Mucosa of gallbladder (tissue), 1 donor: ENCODE results near the gene TMBIM4. TPM values are rescaled to one million over a fixed set of nuclear protein-coding genes. Genes with fewer than 3 reads are reported as not detected.

Experiments
- DNase-seq: peaks from one replicate; pipeline ENCODE4 v3.0.0-alpha.2; 2020; ENCODE audit warnings: low spot score
- total RNA-seq: library from RNA; stranded (reverse); gene quantifications from one replicate; pipeline ENCODE4 v1.2.1, GENCODE V29; 2021
- donor health status: DM: no; HTN: no; CAD: no.

Gene TMBIM4
- total RNA-seq, 1 donor from 2014 or later = 122 TPM

DNA sequence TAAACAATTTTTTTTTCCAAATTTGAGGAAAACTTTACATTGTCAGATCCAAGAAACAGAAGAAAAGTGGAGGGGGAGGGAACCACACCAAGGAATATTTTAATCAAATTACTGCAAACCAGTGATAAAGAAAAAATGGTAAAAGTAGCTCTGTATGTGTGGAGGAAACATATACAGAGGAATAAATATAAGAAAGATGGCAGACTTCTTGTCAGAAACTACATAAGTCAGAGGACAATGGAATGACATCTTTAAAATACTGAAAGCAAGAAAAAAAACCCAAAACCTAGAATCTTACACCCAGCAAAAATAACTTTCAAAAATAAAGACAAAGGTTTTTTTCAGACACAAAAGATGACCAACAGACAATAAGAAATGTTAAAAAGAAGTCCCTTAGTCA lies 29.1 kb downstream of the TMBIM4 start:
- DNase-seq = no peak

- DNase-seq = no peak
Observed at GRCh38 chr12:66139328-66139727, 30.5 kb downstream of the TMBIM4 start.

DNA sequence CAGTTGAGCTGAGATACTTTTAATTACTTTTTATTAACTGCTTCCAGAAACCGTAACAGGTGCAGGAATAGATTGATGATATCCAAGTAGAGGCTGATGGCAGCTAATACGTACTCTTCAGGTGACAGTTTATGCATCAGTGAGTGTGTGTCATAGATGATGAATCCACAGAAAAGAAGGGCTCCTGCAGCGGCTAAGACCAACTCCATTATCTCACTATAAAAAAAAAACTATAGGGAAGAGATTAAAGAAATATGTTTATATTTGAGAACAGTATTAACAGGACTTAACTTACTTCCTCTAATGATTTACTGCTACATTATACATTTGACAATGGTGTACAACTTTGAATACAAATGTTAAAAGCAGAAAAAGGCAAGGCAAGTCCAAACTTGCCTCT lies 31.9 kb downstream of the TMBIM4 start:
- DNase-seq = no peak

DNA sequence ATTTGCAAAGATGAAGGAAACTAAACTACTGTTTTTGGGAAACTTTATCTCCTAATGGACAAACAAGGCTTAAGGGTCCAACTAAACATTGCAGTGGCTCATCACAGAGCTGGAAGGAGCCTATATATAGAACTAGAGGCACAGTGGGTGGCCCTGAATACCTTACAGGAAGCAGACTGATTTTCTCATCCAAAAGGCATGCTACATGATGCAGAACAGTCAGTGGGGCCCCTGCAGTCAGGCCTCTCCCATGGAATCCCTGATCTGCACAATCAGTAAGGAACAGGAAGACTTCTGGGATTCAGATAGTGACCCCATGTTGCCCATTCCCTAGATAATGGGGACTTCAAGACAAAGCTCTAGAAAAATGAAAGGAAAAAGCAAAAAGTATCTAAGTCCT lies 37.4 kb downstream of the TMBIM4 start:
- no peak for DNase-seq

GRCh38 chr12:66131067-66131688 lies 38.6 kb downstream of the TMBIM4 start:
- DNase-seq = no peak

GRCh38 chr12:66130267-66131066 lies 39.3 kb downstream of the TMBIM4 start, which contains the start of gene LLPH:
TSS of gene LLPH (minus strand) at chr12:66130750. CDS start at chr12:66129106, 1,644 bp downstream.
- DNase-seq = peak; percentile 90

DNA sequence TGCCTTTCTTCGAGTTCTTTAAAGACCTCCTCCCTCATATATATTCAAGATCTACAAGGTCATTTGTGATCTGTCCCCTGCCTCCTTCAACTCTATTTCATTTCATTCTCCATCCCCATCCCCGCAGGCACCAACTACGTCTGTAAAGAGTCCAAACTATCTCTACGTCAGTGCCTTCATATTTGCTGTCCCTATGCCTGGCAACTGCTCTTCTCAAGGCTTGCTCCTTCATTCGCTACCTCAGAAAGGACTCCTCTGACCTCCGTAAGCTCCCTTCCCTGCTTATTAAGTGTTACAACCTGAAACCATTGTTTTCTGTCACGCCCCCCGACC lies 39.9 kb downstream of the TMBIM4 start:
- DNase-seq = no peak

GRCh38 chr12:66127650-66128049 lies 42.1 kb downstream of the TMBIM4 start:
- DNase-seq = no peak

- DNase-seq = no peak
Observed at GRCh38 chr12:66120477-66120876, 49.3 kb downstream of the TMBIM4 start.

GRCh38 chr12:66119870-66120241 lies 49.9 kb downstream of the TMBIM4 start:
- no peak for DNase-seq

- DNase-seq = no peak
Observed at GRCh38 chr12:66119229-66119869, 50.4 kb downstream of the TMBIM4 start.

DNA sequence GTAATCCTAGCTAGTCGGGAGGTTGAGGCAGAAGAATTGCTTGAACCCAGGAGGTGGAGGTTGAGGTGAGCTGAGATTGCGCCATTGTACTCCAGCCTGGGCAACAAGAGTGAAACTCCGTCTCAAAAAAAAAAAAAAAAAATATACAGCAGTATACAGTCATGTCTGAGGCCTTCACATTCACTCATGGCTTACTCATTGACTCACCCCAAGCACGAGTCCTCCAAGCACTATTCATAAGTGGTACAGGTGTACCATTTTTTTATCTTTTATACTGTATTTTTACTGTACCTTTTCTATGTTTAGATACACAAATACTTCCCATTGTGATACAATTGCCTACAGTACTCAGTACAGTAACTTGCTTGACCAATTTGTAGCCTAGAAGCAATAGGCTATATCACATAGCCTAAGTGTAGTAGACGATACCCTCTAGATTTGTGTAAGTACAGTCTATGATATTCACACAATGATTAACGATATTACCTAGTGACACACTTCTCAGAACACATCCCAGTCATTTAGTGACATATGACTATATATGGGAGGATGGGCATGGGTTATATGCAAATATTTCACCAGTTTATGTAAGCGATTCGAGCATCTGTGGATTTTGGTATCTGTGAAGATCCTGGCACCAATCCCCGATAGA lies 51.4 kb downstream of the TMBIM4 start:
- no peak for DNase-seq

GRCh38 chr12:66117242-66117641 lies 52.6 kb downstream of the TMBIM4 start:
- DNase-seq = no peak

DNA sequence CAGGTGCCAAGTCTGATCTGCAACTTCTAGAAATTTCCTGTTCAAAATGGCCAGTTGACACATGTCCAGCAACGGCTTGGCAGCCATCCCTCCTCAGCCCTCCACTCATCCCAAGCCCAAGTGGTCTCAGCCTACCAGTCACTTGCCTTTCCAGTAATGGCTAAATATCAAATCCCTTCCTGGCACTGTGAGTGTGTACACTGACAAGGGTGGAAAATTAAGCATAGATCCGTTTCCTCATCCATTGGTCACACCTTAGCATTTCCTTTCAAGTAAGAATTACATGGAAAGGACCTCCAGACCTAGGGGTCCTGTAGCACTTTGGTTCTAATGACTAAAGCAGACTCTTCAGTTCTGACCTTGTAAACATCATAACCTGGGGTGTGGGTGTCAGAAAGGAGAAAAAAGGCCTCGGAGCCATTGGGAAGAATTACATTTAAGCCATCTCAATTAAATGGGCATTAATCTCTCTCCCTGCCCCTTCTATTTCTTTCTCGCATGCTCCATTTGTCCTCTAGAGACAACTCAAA lies 54.7 kb downstream of the TMBIM4 start:
- DNase-seq = no peak

DNA sequence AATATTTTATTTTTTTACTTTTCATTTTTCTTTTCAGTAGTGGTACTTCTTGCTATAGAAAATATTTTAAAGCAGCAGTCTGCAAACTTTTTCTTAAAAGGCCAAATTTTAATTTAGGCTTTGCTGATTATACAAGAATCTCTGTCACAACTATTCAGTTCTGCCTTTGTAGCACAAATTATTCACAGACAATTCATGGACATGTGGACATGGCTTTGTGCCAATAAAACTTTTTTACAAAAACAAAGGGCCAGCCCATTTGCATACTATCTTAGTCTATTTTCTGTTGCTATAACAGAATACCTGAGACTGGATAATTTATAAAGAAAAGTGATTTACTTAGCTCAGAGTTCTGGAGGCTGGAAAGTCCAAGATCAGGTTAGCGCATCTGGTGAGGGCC lies 56.3 kb downstream of the TMBIM4 start:
- no peak for DNase-seq

- no peak for DNase-seq
Observed at GRCh38 chr12:66111605-66112004, 58.2 kb downstream of the TMBIM4 start.

GRCh38 chr12:66109056-66109455 lies 60.7 kb downstream of the TMBIM4 start:
- DNase-seq = no peak

- no peak for DNase-seq
Observed at GRCh38 chr12:66108386-66108785, 61.4 kb downstream of the TMBIM4 start.

DNA sequence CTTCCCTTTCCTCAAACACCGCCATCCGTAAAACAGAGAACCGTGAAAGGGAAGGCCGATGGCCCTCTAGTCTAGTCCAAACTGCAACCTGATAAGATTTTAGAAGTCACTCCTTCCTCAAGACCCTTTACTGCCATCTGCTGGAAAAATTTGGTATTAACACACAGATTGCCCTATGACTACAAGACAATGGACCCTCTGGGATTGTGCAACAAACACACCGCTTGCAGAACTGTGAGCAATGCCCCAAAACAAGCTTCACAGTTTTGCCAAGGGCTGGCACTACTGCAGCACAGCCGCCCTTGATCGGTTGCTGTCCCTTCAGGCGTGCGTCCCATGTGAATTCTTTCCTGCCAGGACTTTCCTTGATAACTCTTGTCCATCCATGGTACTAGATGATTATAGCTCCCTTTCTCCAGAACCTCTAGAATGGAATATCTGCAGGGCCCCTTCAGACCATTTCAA lies 62.3 kb downstream of the TMBIM4 start:
- peak; percentile 74 for DNase-seq

GRCh38 chr12:66103016-66103913 lies 66.5 kb downstream of the TMBIM4 start:
- no peak for DNase-seq
